ENCODE results near the gene ANKRD50.

DNA sequence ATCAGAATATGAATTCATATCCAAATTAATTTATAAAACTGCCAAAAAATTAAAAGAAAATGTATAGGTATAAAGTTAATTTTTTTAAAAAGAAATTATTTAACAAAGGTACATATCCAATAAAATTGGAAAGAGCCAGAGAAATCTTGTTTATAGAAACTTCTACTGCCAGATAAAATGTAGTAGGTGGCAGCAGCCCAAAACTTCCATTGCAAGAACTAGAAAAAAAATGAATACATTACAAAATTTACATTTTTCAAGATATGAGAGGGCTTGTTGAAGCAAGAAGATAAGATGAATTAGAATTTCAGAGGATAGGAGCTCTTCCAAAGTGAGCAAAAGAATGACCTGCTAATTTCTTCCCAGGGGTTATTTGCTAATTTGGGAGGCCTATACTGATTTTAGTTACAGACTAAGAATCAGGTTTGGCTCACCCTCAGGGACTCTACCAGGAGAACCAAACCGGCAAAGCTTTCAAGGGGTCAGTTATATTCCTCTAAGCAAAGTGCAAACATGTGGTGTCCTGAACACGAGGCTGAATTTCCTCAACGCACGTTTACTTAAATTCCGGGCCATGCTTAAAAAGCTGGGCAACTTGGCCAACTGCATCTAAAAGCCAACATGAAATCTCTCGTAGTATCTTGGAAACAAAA lies 17.5 kb downstream of the ANKRD50 start:
- TF ChIP-seq, protein P1, sequence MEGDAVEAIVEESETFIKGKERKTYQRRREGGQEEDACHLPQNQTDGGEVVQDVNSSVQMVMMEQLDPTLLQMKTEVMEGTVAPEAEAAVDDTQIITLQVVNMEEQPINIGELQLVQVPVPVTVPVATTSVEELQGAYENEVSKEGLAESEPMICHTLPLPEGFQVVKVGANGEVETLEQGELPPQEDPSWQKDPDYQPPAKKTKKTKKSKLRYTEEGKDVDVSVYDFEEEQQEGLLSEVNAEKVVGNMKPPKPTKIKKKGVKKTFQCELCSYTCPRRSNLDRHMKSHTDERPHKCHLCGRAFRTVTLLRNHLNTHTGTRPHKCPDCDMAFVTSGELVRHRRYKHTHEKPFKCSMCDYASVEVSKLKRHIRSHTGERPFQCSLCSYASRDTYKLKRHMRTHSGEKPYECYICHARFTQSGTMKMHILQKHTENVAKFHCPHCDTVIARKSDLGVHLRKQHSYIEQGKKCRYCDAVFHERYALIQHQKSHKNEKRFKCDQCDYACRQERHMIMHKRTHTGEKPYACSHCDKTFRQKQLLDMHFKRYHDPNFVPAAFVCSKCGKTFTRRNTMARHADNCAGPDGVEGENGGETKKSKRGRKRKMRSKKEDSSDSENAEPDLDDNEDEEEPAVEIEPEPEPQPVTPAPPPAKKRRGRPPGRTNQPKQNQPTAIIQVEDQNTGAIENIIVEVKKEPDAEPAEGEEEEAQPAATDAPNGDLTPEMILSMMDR (conservative IDR thresholded peaks at IDR 0.05; ENCODE audit: low read length): no peak
- TF ChIP-seq EZH2phosphoT487 (IDR thresholded peaks at IDR 0.05; ENCODE audit: borderline replicate concordance): no peak
